ENCODE measurements around the gene NDUFAF8. TPM values are rescaled to one million over a fixed set of nuclear protein-coding genes. Genes with fewer than 3 reads are reported as not detected.

The NDUFAF8 gene
- total RNA-seq, 1 experiment from 2014 or later: 60.1 TPM

DNA sequence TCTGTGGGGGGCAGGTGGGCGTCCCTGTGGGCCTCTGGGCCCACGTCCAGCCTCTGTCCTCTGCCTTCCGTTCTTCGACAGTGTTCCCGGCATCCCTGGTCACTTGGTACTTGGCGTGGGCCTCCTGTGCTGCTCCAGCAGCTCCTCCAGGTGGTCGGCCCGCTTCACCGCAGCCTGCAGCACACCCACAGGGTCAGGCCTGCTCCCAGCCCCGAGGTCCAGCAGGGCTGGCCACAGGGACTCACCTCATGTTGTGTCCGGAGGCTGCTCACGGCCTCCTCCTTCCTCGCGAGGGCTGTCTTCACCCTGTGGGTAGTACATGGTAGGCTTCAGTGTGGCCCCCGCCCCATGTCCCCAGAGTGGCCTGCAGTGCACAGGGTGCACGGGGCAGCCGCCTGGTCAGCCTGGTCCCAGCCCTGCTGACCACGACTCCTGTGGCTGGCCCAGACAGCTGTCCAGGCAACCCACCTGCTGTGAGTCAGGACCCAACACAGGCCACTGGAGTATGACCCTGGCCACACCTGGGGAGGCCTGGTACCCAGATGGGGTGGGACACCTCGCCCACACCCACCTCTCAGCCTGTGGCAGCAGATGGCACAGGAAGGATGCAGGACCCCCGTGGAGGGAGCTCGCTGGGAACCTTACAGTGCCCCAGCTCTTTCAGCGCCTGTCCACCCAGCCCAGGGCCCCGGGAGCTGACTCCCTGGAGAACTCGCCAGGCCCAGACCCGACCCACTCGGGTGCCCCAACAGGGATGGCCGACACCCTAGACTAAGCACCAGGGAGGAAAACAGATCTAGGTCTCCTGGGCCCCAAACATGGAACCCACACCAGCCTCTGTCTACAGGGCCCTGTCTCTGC lies 49.2 kb upstream of the NDUFAF8 start:
- H4K20me1 ChIP-seq (ENCODE audit: control insufficient read depth, insufficient read depth, insufficient read length): no peaks in the 10 kb centered on the region
- peak; percentile 58 for DNase-seq
- H3K23me2 ChIP-seq (ENCODE audit: insufficient read length, low read depth, low read length, poor library complexity, severe bottlenecking): no peaks in the 10 kb centered on the region
- TF ChIP-seq, protein P1, sequence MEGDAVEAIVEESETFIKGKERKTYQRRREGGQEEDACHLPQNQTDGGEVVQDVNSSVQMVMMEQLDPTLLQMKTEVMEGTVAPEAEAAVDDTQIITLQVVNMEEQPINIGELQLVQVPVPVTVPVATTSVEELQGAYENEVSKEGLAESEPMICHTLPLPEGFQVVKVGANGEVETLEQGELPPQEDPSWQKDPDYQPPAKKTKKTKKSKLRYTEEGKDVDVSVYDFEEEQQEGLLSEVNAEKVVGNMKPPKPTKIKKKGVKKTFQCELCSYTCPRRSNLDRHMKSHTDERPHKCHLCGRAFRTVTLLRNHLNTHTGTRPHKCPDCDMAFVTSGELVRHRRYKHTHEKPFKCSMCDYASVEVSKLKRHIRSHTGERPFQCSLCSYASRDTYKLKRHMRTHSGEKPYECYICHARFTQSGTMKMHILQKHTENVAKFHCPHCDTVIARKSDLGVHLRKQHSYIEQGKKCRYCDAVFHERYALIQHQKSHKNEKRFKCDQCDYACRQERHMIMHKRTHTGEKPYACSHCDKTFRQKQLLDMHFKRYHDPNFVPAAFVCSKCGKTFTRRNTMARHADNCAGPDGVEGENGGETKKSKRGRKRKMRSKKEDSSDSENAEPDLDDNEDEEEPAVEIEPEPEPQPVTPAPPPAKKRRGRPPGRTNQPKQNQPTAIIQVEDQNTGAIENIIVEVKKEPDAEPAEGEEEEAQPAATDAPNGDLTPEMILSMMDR (conservative IDR thresholded peaks at IDR 0.05): peak; percentile 47
- no peak overlapping the region for H3K9ac ChIP-seq (ENCODE audit: extremely low read depth, insufficient read length, low read length)
- H4K8ac ChIP-seq (replicated peaks; ENCODE audit: insufficient read length, low read depth, low read length): no peak overlapping the region
- no peak overlapping the region for H2AFZ ChIP-seq (ENCODE audit: low read length)
- H3K4me1 ChIP-seq (ENCODE audit: insufficient read depth, low read length): no peaks in the 10 kb centered on the region
- no peaks in the 10 kb centered on the region for H3K9me3 ChIP-seq (ENCODE audit: control insufficient read depth, low read depth, low read length)
- no peak overlapping the region for H3K56ac ChIP-seq (ENCODE audit: insufficient read length, low read depth, low read length)
- Mint-ChIP-seq H3K36me3 (ENCODE audit: insufficient read depth in 1 of 3, low read depth in 3 of 3) (peaks cover 0 to 10% (median 6%) of the 10 kb centered on the region in 3 experiments; a peak in 5 of 7 replicates), H3K4me1 (0 out of 4 replicates have a peak, but pooled peaks cover 0 to 4% of the 10 kb centered on the region in 2 experiments), H3K4me3 (no peak overlapping the region), H3K27ac (no peak overlapping the region), H3K9me3 (no peaks in the 10 kb centered on the region), H3K27me3 (ENCODE audit: low read depth) (no peaks in the 10 kb centered on the region)
- no peak overlapping the region for H2AK5ac ChIP-seq (ENCODE audit: insufficient read length, low read length)
- H4K91ac ChIP-seq (ENCODE audit: insufficient read length, low read depth, low read length): no peak overlapping the region
- no peak overlapping the region for H3K27ac ChIP-seq (ENCODE audit: insufficient read length, low read depth, low read length)
- H3K4ac ChIP-seq (ENCODE audit: low read depth, low read length): no peak overlapping the region
- H3K18ac ChIP-seq (ENCODE audit: insufficient read length, low read depth, low read length): no peak overlapping the region
- no peak overlapping the region for H2BK5ac ChIP-seq (ENCODE audit: insufficient read length, low read length)
- H3K79me1 ChIP-seq (ENCODE audit: insufficient read depth, low read depth, low read length, poor library complexity, severe bottlenecking): no peaks in the 10 kb centered on the region
- H3K27me3 ChIP-seq (ENCODE audit: insufficient read depth, low read length): no peaks in the 10 kb centered on the region
- no peak overlapping the region for H3K23ac ChIP-seq (ENCODE audit: insufficient read length, low read depth, low read length)
- no peak overlapping the region for H2BK120ac ChIP-seq (ENCODE audit: low read depth, low read length, poor library complexity, severe bottlenecking)
- H3K4me2 ChIP-seq (ENCODE audit: insufficient read depth, insufficient read length, low read length): no peak overlapping the region
- no CpG with 5 or more reads among the region's 27 CpGs for WGBS (ENCODE audit: extremely low coverage, insufficient read length, low lambda C conversion rate)
- H3T11ph ChIP-seq (ENCODE audit: low read length): no peak overlapping the region
- no peak overlapping the region for H2BK15ac ChIP-seq (ENCODE audit: low read depth, low read length)
- no peak overlapping the region for H4K5ac ChIP-seq (ENCODE audit: insufficient read length, low read depth, low read length)
- no peak overlapping the region for H2BK12ac ChIP-seq (ENCODE audit: insufficient read length, low read depth, low read length)
- H2BK20ac ChIP-seq (ENCODE audit: low read depth, low read length, poor library complexity, severe bottlenecking): no peak overlapping the region
- no peaks in the 10 kb centered on the region for H3K79me2 ChIP-seq (ENCODE audit: insufficient read depth, low read length)
- no peak overlapping the region for H3K14ac ChIP-seq (ENCODE audit: insufficient read depth, low read length)
